Medulla oblongata (tissue), 1 donor: ENCODE data around the gene STEAP3.

ENCODE experiments used
- DNase-seq: peaks from one replicate; pipeline ENCODE4 v3.0.0-alpha.2; 2015; ENCODE audit errors: extremely low spot score

The STEAP3 gene

DNA sequence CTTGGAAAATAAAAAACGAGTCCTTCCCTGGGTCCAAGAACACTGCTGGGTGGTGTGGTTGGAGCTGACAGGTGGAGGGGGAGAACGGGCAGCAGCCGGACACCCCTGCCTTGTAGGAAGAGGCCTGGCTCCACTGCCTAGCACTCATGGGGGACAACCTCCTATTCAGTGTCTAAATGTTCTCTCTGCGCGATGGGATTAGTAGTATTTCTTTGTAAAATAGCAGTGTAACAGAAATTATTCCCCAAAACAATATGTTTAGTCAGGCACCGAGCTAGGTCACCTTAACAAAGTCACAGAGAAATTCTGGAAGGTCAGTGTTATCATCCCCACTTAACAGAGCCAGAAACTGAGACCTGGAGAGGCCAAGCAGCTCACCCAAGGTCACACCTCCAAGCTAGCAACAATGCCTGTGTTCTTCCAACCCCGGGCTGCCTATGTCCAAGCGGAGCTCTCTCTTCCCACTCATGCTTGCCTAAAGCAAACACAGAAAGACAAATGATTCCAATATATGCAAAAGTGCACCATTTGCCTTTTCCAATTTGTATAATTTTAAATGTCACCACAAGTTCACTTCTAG lies 68.0 kb downstream of the STEAP3 start:
- DNase-seq, result no peak

DNA sequence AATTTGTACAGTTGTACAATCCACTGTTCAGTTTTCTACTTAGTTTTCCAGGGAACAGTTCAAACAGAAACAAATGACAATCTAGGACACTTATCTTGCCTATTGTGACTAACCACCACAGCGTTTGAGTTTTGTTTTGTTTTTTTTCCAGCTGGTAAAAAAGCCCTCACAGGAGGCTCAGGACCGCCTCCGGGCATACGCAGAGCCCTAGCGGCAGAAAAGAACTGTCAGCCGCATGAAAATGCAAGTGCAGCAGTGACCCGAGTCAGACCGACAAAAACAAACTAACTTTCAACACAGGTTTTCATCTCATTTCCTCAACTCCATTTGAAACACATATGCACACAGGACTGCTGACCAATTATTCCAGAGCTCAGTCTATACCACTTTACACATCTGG lies 68.6 kb downstream of the STEAP3 start:
- DNase-seq, result peak; percentile 57

DNA sequence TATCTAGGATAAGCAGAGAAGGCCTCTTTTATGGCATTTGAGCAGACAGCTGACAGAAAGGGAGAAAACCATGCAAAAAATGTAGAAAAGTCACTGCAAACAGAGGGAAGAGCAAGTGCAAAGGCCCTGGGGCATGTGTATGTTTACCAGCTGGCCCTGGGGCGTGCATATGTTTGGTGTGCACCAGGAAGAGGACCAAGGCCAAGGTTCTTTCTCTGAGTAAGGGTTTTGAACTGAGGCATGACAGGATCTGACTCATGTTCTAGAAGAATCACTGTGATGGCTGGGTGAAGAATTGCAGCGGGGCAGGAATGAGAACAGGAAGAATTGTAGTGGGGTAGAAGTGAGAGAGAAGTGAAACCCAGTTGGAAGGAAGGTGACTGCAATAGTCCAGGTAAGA lies 69.6 kb downstream of the STEAP3 start:
- DNase-seq, result no peak

DNA sequence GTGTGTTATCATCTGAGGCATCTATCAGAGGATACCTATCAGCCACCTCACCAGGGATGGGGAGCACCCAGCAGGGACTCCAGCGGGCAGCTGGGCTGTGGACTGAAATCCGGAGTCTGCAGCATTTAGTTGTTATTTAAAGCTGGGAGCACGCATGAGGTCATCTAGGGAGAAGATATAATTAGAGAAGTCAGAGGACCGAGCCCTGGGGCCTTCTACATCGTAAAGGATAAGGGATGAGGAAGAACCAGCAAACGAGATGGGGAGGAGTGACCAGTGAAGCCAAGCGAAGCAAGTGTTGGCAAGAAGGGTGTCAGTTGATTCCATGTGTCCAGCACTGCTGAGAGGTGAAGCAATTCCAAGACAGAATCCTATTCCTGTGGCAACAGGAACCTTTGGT lies 70.3 kb downstream of the STEAP3 start:
- DNase-seq, result no peak

DNA sequence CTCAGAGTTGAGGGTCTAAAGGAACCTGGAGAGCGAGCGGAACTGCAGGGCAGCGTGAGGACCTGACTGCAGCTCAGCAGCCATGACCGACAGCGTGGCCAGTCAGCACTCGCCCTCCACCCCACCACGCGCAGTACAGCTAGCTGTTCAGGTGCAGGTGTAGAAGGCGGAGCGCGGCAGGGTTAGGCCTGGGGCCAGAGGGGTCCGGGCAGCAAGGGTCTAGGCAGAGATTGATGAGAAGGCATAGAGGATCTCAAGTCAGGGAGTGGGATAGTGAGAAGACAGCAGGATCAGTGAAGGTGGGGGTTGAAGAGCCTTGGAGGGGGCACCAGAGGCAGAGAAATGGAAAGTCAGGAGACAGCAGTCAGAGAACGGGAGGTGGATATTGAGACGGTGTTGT lies 71.0 kb downstream of the STEAP3 start:
- no peak for DNase-seq

DNA sequence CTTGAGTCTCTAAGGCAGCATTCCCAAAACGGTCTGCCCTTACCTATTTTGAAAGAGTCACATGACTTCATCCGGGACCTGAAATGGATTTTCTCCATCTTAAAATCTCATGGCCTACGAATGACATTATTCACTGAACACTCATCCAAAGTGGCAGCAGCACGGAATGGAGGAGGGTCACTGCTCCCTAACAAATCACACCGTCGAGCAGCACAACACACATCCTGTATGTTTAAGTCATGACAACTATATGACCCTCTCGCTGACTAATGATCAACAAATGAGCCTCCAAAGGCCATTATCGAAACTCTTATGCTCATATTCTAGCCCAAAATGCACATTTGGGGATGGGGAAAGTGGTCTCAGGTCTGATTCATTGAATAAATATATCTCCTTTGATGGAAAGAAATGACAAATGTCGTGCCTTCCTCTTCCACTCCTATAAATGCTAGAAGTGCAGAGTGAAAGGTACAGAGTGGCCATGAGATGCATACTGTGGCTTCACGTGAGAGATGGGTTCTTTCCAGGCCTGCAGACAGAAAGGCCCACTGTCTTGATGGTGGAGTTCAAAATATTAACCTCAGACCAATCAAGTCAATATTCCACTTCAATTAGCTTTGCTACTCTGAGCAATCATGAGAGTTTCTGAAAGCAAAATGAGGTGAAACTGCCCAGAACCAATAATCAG lies 72.2 kb downstream of the STEAP3 start:
- no peak for DNase-seq

DNA sequence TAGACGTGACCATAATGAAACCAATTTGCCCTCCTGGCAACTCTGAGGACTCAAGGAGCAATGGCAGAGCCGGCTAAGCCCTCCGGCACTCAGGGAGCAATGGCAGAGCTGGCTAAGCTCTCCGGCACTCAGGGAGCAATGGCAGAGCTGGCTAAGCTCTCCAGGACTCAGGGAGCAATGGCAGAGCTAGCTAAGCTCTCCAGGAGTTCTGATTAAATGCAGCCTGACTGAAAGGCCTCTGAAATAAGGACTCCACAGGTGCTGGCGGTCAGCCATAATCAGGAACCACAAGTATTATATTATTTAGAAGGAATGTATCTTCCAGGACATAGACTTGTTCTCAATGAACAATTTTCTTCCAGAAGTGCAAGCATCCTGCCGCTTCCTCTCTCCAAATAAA lies 77.8 kb downstream of the STEAP3 start:
- DNase-seq, result no peak

DNA sequence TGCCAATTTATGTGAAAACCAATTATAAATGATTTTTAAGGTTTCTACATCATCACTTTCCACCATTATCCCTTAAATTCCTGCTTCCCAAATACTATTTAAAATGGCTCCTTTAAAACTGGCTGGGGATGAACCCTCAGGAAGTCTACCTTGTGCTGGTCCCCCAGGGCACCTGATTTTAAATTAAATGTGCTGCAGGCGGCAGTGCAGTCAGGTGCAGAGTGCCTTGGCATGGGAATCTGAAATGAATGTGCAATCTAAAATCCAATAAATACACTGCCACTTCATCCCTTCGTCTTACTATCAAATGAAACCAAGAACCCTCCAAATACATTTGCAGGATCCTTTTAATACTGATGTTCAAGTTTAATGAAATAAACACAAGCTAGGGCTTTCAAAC lies 81.2 kb downstream of the STEAP3 start:
- no peak for DNase-seq

DNA sequence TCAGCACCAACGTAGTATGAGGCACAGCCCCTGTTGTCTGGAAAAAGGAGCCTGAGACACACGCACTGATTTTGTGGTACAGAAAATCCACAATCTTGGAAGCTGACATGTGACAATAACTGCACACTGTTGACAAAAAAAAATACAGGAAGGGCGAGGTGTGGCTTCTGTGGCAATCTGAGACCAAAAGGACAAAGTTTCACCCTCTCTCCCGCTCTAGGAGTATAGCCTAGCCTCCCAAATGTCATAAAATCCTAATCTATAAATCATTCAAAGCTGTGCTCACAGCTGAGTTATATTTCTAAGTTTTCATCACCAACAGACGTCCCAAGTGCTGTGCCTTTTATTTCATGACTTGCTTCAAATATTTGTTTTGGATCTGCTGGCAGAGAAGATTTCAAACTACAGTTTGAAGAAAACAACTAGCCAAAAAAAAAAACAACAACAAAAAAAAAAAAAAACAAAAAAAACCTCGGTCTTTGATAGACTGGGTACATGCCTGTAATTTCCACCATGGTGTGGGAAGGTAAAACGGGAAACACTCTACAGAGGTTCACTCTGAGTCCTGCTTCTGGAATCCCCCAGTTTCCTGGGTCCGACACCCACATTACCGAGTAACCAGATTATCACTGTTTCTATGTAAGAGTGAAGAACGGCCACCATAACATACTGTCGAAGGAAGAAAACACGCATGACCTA lies 82.0 kb downstream of the STEAP3 start:
- DNase-seq, result no peak

DNA sequence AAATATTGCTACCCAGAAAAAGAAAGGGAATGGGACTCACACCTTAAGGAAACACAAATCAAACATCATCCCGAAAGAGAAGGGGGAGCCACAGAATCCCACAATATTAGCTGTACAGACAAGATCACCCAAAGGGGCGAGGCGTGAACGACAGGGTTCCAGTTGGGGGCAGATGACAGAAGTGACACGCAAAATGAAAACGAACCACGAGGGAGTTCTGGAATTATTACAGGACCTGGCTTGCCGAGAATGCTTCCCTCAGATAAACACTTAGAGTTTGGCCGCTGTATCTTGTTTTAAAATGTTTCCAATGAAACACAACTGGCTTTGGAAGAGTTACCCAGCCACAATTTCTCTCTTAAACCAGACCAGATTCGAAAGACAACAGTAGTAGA lies 82.6 kb downstream of the STEAP3 start:
- DNase-seq, result peak; percentile 48

DNA sequence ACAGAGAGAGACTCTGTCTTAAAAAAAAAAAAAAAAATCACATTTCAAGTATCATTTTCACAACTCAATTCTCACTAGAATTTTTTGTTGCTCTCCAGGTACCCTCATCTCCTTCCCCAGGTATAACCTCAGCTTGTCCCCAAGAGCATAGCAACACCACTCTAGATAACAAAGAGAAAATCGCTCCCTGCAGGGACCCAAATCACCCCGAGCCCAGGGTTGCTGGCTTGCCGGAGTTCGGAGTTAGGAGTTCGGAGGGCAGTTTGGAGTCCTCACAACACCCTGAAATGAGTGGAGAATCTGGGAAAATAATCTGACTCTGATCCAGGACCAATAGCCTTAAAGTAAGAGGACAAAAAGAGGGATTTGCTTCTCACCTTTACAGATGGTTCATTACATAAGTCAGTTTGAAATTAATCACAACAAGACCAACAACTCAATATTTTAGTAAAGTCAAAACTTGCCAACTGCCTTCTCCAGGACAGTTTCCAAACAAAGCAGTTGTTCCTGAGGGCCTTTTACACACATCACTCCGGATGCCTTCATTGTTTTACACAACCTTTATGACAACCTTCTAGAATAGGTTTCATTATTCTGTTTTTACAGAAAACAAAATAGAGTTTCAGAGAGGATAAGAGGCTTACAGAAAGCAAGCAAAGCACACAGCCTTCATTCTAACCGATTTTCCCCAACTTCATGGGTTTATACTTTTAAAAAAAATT lies 83.9 kb downstream of the STEAP3 start:
- DNase-seq, result no peak

DNA sequence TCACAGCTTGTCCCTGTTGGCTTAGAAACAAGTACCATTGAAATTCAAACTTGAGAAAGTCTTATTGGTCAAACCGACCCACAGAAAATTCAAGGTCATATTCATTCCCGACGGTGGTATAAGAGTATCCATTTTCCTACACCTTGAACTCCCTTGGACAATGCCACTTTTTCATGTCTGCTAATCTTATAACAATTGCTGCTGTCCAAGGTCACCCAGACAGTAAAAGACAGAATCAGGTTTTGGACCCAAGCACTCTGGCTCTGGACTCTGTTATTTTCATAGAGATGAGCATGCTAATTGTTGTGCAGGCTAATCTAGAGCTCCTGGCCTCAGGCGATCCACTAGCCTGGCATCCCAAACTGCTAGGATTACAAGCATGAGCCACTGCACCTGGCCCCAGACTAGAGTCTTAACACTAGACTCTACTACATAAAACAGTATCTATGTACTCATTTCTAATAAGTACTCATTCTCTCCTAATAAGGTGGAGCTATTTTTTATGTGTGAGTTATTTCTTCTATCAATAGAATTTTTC lies 85.2 kb downstream of the STEAP3 start:
- no peak for DNase-seq

DNA sequence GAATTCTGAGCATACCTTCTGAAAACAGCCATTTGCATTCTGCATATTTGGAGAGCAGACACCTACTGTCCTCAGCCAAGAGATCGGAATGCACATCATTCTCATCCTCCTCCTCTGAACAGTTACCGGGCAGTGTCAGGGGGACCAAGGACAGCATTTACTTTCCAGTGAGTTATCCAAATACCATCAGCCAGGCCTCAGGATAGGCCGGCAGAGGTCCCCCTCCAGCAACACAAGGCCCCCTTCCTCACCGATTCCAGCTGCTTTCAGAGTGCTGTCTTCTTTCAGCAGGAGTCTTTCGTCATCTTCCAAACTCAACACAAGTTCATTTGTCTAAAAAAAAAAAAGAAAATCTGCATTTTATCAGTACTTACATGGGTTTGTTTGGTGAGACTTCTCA lies 87.7 kb downstream of the STEAP3 start:
- DNase-seq, result peak; percentile 29

DNA sequence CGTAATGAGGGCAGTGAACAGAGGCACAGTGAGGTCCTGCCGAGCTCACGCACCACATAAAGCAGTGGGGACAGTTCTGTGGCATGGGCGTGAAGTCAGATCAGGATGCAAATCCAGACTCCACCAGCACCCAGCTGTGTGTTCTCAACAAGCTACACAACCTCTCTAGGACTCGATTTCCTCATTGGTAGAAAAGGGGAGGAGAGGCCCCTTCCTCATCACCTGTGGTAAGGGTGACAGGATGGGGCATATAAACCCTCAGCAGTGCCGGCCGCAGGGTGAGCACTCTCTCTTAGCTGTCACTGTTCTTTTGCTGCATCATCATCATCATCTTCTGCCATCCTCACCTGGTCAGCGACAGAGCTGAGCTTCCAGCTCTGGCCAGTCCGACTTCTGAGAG lies 88.2 kb downstream of the STEAP3 start:
- DNase-seq, result no peak
